NCI-H748 (cell line): ENCODE results near the gene PSMD2.
A peak's percentile ranks its signal among the peaks of the same experiment; 100 is the strongest.
"Not testable (repeated sequence)": the region's sequence is repeated elsewhere in the genome, so short reads cannot be mapped to it uniquely, and the experiment has no call there.

ENCODE experiments used
- DNase-seq: peaks from one replicate; lab custom pipeline; 2025; ENCODE audit not compliant: unreplicated experiment; lab: John Stamatoyannopoulos, UW

PSMD2 gene

GRCh38 chr3:184298759-184299487, at the start of gene PSMD2:
PSMD2 (plus strand) TSS chr3:184299241; CDS start chr3:184299267, 26 bp downstream.
- peak; percentile 94 for DNase-seq

DNA sequence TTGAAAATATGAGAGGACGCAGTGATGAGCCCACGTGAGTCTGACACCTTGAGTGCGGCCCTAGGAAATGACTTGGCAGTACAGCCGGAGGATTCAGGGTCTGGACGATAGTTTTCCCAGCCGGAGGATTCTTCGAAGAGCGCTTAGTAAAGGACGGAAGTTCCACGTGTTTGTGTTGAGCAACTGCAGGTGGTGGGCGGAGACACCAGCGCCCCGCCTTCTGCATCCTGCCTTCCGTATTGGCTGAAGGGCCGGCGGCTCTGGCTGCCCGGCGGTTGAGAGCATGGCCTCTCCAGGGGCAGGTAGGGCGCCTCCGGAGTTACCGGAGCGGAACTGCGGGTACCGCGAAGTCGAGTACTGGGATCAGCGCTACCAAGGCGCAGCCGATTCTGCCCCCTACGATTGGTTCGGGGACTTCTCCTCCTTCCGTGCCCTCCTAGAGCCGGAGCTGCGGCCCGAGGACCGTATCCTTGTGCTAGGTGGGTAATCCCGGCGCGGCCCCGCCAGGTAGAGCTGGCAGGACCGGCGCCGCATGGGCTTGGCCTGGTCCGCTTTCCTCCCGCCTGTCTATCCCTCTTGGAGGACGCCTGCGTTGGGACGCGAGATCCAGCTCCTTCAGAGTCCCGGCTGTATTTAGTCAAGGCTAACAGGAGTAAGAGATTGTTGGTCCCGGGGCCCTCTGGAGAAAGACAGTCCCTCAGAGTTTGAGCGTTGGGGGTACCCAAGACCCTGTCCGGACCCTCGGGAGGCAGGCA, 49.5 kb upstream of the PSMD2 start, which contains the start of gene EEF1AKMT4:
Gene EEF1AKMT4, plus strand, starts transcription at position 261 of the 755 bp plus-strand sequence. Its CDS starts 23 bp downstream, at position 284.
- peak; percentile 96 for DNase-seq

- DNase-seq = peak; percentile 87
These were observed 48.7 kb upstream of the PSMD2 start for GRCh38 chr3:184250167-184250828.

DNA sequence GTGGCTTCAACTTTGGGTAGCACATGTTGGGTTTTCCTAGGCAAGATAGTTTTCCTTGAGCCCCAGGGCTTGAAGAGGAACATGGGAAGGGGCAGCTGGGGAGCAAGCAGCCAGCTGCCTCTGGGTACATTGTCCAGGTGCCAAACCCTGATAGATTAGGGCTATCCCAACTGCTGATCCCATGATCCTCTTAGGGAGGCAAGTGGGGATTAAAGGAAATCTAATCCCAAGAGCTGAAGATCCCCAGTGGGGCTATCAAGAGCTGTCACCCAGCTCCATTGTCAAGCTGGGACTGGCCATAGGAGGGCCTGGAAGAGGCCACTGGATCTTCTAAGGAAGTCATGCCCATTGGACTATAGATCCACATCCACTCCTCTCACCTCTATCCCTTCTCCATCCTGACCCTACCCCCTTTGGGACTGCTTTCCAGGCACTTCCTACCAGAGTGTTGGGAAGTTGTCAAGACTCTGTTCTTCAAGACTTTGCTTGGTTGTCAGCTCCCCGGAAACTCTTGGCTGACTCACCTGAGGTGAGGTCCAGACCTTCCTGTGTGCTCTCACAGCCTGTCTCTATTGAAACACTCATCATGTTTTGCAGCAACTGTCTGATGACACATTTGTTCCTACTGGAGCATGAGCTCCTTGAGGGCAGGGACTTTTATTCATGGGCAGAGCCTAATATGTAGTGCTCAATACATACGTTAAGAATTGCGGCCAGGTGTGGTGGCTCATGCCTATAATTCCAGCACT, 43.6 kb upstream of the PSMD2 start:
- DNase-seq = no peak

DNA sequence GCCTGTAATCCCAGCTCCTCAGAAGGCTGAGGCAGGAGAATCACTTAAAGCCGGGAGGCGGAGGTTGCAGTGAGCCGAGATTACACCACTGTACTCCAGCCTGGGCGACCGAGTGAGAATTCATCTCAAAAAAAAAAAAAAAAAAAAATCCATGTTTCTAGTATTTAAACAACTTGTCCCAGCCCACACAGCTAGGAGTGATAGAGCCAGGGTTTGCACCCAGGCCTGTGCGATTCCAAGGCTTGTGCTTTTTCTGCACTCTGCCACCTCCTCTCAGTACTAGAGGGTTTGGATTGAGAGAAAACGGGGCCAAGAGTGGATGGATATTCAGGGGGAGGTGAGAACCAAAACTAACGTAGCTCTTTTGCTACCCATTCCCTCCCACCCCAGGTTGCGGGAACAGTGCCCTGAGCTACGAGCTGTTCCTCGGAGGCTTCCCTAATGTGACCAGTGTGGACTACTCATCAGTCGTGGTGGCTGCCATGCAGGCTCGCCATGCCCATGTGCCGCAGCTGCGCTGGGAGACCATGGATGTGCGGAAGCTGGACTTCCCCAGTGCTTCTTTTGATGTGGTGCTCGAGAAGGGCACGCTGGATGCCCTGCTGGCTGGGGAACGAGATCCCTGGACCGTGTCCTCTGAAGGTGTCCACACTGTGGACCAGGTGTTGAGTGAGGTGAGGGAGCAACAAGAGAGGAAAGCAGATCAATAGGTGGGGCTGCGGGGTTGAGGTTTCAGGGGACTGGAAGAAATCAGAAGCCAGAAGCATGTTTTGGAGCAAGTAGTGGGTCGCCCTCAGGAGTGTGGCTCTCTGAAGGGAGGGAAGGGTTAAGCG, 41.7 kb upstream of the PSMD2 start:
- DNase-seq = no peak

- no peak for DNase-seq
These were observed 40.1 kb upstream of the PSMD2 start for GRCh38 chr3:184258926-184259325.

DNA sequence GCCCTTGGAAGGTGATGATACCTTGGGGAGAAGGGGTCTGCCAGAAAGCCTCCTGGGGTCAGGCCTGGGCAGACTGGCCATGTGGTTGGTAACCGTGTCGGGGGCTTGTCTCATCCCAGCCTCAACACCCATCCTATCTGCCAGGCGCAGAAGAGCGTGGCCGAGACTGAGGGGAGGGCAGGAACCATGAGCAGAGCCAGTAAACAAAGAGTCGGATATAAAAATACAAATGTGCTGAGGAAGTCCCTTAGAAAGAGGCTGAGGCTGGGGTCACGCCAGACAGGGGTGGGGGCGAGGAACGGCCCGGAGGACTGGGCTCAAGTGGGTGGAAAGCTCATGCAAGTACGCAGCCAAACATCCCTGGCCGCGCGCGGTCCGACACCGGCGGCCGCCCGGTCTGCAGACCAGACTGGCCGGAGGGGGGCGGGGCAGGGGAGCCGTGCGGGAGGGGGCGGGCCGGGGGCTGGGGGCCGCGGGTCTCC, 39.6 kb upstream of the PSMD2 start:
- DNase-seq = no peak

DNA sequence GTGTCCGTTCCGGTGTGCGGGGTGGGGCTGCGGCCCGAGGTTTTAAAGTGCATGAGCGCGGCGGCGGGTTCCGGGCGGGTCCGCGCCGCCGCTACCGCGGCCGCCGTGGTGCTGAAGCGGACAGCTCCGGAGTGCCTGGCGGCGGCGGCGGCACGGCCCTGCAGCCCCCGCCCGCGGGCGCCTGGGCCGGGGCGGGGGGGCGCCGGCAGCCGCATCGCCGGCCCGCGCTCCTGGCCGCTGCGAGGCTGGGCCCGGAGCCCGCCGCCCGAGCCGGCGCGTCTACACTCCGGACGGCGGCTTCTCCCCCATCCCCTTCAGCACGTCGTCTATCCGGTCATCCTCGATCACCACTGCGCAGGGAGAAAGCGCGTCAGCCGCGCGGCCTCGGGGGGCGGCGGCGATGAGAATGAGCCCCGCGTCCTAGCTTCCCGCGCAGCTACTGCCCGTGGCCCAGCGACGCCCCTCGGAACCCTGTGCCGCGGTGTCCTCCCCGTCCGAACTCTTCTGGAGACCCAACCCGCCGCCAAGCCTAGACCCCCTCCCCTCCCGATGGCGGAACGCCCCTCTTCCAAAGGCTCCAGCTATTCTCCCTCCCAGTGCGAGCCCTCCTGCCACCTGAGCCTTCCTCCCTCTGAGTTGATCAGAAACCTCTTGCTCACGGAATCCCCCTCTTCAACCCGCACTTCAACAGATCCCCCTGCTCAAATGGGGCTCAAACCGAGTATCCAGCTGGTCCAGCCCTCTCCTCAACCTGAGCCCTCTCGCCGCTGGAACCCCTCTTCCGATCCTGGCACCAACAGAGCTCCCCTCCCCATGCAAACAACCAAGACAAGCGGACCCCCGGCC, 38.9 kb upstream of the PSMD2 start:
- DNase-seq = peak; percentile 42

- DNase-seq = peak; percentile 34
These were observed 38.2 kb upstream of the PSMD2 start for GRCh38 chr3:184260724-184261269.

DNA sequence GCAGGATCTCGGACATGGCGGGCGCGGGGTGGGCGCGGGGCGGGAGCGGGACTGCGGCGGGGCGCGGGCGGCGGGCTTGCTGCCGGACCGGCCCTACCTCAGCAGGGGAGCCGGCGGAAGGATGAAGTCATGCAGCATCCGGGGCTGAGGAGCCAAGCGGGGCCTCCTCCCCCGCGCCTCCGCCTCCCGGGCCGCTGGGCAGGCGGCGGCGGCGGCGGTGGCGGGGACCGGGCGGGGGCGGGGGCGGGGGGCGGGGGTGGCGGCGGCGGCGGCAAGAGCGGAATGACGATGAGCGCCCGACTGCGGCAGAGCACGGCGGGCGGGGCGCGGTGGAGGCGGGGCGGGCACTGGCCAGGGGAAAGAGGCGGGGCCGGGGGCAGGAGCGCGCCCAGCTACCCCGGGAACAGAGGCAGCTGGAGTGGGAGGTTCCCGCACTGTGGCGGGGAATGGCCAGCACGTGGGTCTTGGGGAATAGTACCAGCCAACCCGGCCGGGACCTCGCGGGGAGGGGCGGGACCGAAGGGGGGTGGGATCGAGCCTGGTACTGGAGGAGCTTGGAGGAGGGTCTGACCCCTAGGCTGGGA, 37.7 kb upstream of the PSMD2 start, which contains the start of gene CAMK2N2:
Gene CAMK2N2, minus strand, starts transcription at position 284 of the 584 bp plus-strand sequence. Its CDS starts 268 bp downstream, at position 16.
- peak; percentile 94 for DNase-seq

GRCh38 chr3:184261854-184262763, 36.9 kb upstream of the PSMD2 start:
- DNase-seq = peak; percentile 67

DNA sequence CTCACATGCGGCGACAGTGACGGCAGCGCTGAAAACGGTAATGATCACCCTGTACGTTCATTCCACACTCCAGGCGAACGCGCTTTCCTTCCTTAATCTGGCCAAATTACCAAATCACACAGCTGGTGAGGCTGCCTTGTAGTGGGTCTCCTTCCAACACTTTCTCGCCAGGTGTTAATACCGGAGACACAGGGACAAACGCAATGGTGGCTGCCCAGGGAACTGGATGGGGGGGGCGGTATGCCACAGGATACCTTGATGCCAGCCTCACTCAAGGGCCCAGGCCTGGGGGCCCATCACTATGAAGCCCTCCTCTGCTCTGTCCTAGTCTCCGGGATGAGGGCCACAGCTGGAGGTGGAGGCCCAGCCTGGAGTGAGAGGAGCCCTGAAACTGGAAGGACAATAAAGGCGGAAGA, 36.3 kb upstream of the PSMD2 start:
- no peak for DNase-seq

GRCh38 chr3:184267249-184267648, 31.8 kb upstream of the PSMD2 start:
- DNase-seq = not testable (repeated sequence)

DNA sequence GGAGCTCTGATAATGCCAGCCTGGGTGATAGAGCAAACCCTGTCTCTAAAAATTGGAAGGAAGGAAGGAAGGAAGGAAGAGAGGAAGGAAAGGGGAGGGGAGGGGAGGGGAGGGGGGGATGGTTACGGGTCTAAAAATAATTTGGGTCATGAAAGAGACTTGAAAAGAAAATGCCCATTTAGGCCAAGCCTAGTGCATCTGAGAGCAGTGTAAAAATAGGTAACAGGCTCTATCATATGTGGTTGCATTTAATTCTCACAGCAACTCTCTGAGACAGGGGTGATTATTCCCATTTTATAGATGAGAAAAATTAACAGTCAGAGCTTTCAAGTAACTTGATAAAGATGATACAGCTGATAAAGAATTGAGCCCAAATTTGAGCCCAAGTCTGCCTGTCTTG, 26.8 kb upstream of the PSMD2 start:
- DNase-seq = no peak

- DNase-seq = no peak
These were observed 23.7 kb upstream of the PSMD2 start for GRCh38 chr3:184275381-184275701.

GRCh38 chr3:184275961-184276910, 22.8 kb upstream of the PSMD2 start, which contains the start of gene ECE2:
ECE2 (plus strand) TSS chr3:184276022; CDS start chr3:184276154, 132 bp downstream.
- DNase-seq = no peak
